Panc1 (cell line): ENCODE results near the gene CEMIP. TPM values are rescaled to one million over a fixed set of nuclear protein-coding genes. Genes with fewer than 3 reads are reported as not detected.

Experiments used
- ATAC-seq: fragments of 200-7000 bp; cut with Tn5 transposase; 2 replicates; pipeline ENCODE4 v1.9.1; 2020; ENCODE audit warnings: mild to moderate bottlenecking, moderate library complexity
- BruUV-seq: library from RNA; stranded (reverse); fragments of 400-500 nt; replicated peaks from 2 replicates; lab custom pipeline; 2021; lab: Mats Ljungman, UMichigan
- CTCF ChIA-PET: fragments of 300-600 bp; sonication (Branson Sonifier 250); formaldehyde crosslinking; loops from one replicate; lab custom pipeline; 2022; ENCODE audit warnings: antibody characterized with exemption; lab: Charles Lee
- POLR2A ChIA-PET: fragments of 300-600 bp; sonication (Branson Sonifier 250); formaldehyde crosslinking; loops from one replicate; lab custom pipeline; 2022; ENCODE audit warnings: antibody characterized with exemption; lab: Charles Lee
- DNase-seq: peaks from one replicate; pipeline ENCODE4 v3.0.0-alpha.2; 2010; ENCODE audit warnings: low read depth, low spot score
- H3K27ac ChIP-seq: 2 replicates; pipeline ENCODE4 v1.5.1; 2011; ENCODE audit warnings: mild to moderate bottlenecking, low read length, inconsistent platforms
- H3K27me3 ChIP-seq: fragments of 200-500 bp; sonication (Bioruptor generic); 2 replicates; pipeline ENCODE4 v1.6.0; 2014; ENCODE audit warnings: low read length, inconsistent platforms; ENCODE audit not compliant: control insufficient read depth, insufficient read depth
- H3K36me3 ChIP-seq: fragments of 200-500 bp; sonication (Bioruptor generic); 2 replicates; pipeline ENCODE4 v1.5.1; 2014; ENCODE audit warnings: inconsistent platforms, mild to moderate bottlenecking, low read length, moderate library complexity; ENCODE audit not compliant: control insufficient read depth, insufficient read depth
- H3K4me1 ChIP-seq: 2 replicates; pipeline ENCODE4 v1.5.1; 2011; ENCODE audit warnings: inconsistent platforms, mild to moderate bottlenecking, low read length, moderate library complexity; ENCODE audit not compliant: control insufficient read depth, insufficient read depth
- H3K4me3 ChIP-seq, 2 experiments: 2 replicates each; pipeline ENCODE4 v1.5.1; 2011 to 2012; ENCODE audit warnings: low read depth in 2 of 2, low read length in 2 of 2, mild to moderate bottlenecking in 2 of 2, inconsistent platforms in 1 of 2, moderate library complexity in 1 of 2
- H3K9me3 ChIP-seq: fragments of 200-500 bp; sonication (Bioruptor generic); 2 replicates; pipeline ENCODE4 v1.5.1; 2014; ENCODE audit warnings: low read depth, mild to moderate bottlenecking, inconsistent platforms, low read length, moderate library complexity; ENCODE audit not compliant: control insufficient read depth, insufficient read depth
- POLR2AphosphoS5 ChIP-seq: IDR thresholded peaks from 2 replicates; pipeline ENCODE4 v1.6.1; 2012; ENCODE audit warnings: mild to moderate bottlenecking, low read depth, low read length, moderate library complexity
- SIN3A ChIP-seq: IDR thresholded peaks from 2 replicates; pipeline ENCODE4 v1.6.1; 2012; ENCODE audit warnings: low read depth, mild to moderate bottlenecking, low read length, moderate library complexity, borderline replicate concordance; ENCODE audit not compliant: insufficient read depth
- TCF7L2 ChIP-seq: IDR thresholded peaks from 2 replicates; pipeline ENCODE4 v1.6.1; 2011; ENCODE audit warnings: mild to moderate bottlenecking, low read depth, low read length, inconsistent platforms
- in situ Hi-C: cut with HindIII; loops from 2 replicates; pipeline ENCODE4 v1.10.0; 2016; ENCODE audit warnings: low sequenced_read_pairs, low pct_unique_long_range_greater_than_20kb
- intact Hi-C: fragments of 100-400 bp; cut with micrococcal nuclease; formaldehyde crosslinking; loops from one replicate; pipeline ENCODE4 v1.10.0; 2022; ENCODE audit not compliant: unreplicated experiment
- total RNA-seq: library from RNA; stranded (reverse); gene quantifications from one replicate; pipeline ENCODE4 v1.2.1, GENCODE V29; 2021; ENCODE audit not compliant: unreplicated experiment
- TF ChIP-seq, protein P1 (sequence below), 2 experiments: IDR thresholded peaks; 2 replicates each; pipeline ENCODE4 v1.6.1; 2011 to 2012; ENCODE audit warnings: low read depth in 2 of 2, control low read depth in 1 of 2, low read length in 1 of 2, mild to moderate bottlenecking in 1 of 2, moderate library complexity in 1 of 2; ENCODE audit not compliant: insufficient read depth in 1 of 2
- TF ChIP-seq, protein P2 (sequence below): fragments of 450-650 bp; IDR thresholded peaks from 2 replicates; pipeline ENCODE4 v1.5.1; 2017; ENCODE audit warnings: mild to moderate bottlenecking

CEMIP gene
- total RNA-seq, 1 experiment from 2014 or later = 0.46 TPM

DNA sequence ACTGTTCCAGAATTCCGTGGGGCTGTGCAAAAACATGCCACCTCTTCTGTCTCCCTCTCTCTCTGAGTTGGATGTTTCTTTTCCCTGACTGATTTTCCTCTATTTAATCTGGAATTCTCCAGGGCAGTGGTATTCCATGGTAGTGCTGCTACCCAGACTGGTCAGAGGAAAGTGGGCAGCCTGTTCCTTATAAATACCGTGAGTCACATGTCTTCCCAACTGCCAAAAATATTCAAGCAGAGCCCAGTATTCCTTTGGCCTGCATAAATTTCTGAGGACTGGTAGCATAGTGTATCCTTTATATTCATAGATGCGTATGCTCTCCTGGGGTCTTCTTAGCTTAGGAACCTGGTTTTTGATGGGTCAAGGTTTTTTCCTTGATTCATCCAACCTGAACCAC, 40.9 kb downstream of the CEMIP start:
- Histone ChIP-seq H3K9me3 (no peaks in the 10 kb centered on the region), H3K4me3 (no peak overlapping the region), H3K4me1 (no peaks in the 10 kb centered on the region), H3K36me3 (no peaks in the 10 kb centered on the region), H3K27ac (no peak overlapping the region), H3K27me3 (peaks cover 14% of the 10 kb centered on the region)
- TF ChIP-seq TCF7L2 = no peak
- TF ChIP-seq SIN3A = no peak
- TF ChIP-seq, protein P1, sequence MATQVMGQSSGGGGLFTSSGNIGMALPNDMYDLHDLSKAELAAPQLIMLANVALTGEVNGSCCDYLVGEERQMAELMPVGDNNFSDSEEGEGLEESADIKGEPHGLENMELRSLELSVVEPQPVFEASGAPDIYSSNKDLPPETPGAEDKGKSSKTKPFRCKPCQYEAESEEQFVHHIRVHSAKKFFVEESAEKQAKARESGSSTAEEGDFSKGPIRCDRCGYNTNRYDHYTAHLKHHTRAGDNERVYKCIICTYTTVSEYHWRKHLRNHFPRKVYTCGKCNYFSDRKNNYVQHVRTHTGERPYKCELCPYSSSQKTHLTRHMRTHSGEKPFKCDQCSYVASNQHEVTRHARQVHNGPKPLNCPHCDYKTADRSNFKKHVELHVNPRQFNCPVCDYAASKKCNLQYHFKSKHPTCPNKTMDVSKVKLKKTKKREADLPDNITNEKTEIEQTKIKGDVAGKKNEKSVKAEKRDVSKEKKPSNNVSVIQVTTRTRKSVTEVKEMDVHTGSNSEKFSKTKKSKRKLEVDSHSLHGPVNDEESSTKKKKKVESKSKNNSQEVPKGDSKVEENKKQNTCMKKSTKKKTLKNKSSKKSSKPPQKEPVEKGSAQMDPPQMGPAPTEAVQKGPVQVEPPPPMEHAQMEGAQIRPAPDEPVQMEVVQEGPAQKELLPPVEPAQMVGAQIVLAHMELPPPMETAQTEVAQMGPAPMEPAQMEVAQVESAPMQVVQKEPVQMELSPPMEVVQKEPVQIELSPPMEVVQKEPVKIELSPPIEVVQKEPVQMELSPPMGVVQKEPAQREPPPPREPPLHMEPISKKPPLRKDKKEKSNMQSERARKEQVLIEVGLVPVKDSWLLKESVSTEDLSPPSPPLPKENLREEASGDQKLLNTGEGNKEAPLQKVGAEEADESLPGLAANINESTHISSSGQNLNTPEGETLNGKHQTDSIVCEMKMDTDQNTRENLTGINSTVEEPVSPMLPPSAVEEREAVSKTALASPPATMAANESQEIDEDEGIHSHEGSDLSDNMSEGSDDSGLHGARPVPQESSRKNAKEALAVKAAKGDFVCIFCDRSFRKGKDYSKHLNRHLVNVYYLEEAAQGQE (IDR thresholded peaks at IDR 0.05; ENCODE audit: insufficient read depth in 1 of 2, low read depth in 2 of 2, low read length in 1 of 2) = no peak
- TF ChIP-seq POLR2AphosphoS5 = no peak
- TF ChIP-seq, protein P2, sequence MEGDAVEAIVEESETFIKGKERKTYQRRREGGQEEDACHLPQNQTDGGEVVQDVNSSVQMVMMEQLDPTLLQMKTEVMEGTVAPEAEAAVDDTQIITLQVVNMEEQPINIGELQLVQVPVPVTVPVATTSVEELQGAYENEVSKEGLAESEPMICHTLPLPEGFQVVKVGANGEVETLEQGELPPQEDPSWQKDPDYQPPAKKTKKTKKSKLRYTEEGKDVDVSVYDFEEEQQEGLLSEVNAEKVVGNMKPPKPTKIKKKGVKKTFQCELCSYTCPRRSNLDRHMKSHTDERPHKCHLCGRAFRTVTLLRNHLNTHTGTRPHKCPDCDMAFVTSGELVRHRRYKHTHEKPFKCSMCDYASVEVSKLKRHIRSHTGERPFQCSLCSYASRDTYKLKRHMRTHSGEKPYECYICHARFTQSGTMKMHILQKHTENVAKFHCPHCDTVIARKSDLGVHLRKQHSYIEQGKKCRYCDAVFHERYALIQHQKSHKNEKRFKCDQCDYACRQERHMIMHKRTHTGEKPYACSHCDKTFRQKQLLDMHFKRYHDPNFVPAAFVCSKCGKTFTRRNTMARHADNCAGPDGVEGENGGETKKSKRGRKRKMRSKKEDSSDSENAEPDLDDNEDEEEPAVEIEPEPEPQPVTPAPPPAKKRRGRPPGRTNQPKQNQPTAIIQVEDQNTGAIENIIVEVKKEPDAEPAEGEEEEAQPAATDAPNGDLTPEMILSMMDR = no peak
- BruUV-seq = no TSS peak
- in situ Hi-C loops = no loop called here
- intact Hi-C loops = no loop called here
- CTCF ChIA-PET = no interaction called here
- no peak for DNase-seq
- ATAC-seq = no peak
- POLR2A ChIA-PET = no interaction called here

GRCh38 chr15:80822256-80822655, 43.1 kb downstream of the CEMIP start:
- intact Hi-C loops = no loop called here
- Histone ChIP-seq H3K9me3 (no peaks in the 10 kb centered on the region), H3K4me3 (no peak overlapping the region), H3K27ac (no peak overlapping the region), H3K36me3 (no peaks in the 10 kb centered on the region), H3K4me1 (no peaks in the 10 kb centered on the region), H3K27me3 (peaks cover 7% of the 10 kb centered on the region)
- no TSS peak for BruUV-seq
- in situ Hi-C loops = no loop called here
- no peak for DNase-seq
- ATAC-seq = no peak
- ChIA-PET POLR2A (interaction anchor here (0.6 kb wide), 1 partner anchor 17 kb away, joined by 3 read pairs; no protein-coding TSS in a partner anchor), CTCF (interaction anchor here (0.6 kb wide), 1 partner anchor 222 kb away, joined by 7 read pairs; no protein-coding TSS in a partner anchor)
- TF ChIP-seq, protein P2 = no peak
- TF ChIP-seq, protein P1 (IDR thresholded peaks at IDR 0.05; ENCODE audit: insufficient read depth in 1 of 2, low read depth in 2 of 2, low read length in 1 of 2) = no peak
- TF ChIP-seq POLR2AphosphoS5 (no peak), TCF7L2 (no peak), SIN3A (no peak)
